NCI-H748 (cell line): Measurements from ENCODE around the gene MUC3A.
"Not testable (repeated sequence)": the region's sequence is repeated elsewhere in the genome, so short reads cannot be mapped to it uniquely, and the experiment has no call there.

ENCODE experiments used
- DNase-seq: peaks from one replicate; lab custom pipeline; 2025; ENCODE audit not compliant: unreplicated experiment; lab: John Stamatoyannopoulos, UW

MUC3A gene, protein sequence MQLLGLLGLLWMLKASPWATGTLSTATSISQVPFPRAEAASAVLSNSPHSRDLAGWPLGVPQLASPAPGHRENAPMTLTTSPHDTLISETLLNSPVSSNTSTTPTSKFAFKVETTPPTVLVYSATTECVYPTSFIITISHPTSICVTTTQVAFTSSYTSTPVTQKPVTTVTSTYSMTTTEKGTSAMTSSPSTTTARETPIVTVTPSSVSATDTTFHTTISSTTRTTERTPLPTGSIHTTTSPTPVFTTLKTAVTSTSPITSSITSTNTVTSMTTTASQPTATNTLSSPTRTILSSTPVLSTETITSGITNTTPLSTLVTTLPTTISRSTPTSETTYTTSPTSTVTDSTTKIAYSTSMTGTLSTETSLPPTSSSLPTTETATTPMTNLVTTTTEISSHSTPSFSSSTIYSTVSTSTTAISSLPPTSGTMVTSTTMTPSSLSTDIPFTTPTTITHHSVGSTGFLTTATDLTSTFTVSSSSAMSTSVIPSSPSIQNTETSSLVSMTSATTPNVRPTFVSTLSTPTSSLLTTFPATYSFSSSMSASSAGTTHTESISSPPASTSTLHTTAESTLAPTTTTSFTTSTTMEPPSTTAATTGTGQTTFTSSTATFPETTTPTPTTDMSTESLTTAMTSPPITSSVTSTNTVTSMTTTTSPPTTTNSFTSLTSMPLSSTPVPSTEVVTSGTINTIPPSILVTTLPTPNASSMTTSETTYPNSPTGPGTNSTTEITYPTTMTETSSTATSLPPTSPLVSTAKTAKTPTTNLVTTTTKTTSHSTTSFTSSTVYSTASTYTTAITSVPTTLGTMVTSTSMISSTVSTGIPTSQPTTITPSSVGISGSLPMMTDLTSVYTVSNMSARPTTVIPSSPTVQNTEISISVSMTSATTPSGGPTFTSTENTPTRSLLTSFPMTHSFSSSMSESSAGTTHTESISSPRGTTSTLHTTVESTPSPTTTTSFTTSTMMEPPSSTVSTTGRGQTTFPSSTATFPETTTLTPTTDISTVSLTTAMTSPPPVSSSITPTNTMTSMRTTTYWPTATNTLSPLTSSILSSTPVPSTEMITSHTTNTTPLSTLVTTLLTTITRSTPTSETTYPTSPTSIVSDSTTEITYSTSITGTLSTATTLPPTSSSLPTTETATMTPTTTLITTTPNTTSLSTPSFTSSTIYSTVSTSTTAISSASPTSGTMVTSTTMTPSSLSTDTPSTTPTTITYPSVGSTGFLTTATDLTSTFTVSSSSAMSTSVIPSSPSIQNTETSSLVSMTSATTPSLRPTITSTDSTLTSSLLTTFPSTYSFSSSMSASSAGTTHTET (N-terminal part only)

DNA sequence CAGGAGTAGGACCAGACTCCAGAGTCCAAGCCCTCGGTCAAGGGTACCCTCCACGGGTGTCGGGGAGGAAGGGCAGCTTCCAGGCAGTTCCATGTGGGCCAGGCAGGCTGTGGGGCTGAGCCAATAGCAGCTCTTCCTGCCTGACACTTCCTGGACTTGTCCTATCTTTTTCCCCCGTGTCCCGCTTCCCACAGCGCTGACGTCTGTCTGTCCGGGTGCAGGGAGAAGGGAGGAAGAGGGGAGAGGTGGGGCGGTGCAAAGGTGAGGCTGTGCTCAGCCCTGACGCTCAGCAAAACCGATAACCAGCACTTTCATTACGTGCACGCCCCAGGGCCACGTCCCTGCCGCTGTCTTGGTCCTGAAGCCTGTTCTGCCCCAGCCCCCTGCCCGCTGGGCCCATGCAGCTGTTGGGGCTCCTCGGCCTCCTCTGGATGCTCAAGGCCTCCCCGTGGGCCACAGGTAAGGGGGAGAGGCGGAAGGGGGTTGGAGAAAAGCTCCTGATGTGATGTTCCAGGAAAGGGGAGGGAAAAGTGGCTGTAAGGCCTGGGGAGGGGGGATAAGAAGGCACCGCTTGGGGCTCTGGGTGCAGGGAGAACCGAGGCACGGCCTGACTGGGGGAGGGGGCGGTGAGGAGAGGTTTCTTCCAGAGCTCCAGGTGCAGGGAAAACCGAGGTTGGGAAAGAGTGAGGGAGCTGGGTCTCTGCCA is at the start of gene MUC3A:
TSS of gene MUC3A (plus strand) at position 308 of the 706 bp plus-strand sequence. CDS start at position 399, 91 bp downstream.
- DNase-seq = no peak

DNA sequence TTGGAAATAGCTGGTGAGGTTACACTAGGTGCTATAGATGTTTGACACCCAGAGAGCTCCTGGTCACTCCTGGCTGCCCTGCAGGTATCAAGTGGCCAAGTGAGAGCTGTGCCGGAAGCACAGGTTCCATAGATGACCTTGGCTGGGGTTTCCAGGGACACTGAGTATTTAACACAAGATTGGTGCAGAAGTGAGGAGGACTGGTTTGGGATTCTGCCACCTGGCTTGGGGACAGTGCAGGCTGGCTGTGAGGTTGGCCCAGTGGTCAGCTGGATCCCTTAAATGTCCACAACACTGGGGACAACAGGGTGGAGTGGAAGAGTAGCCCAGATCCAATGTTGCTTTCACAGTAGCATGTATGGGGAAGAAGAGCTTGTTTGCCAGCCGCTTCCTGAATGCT is 48.4 kb upstream of the MUC3A start:
- no peak for DNase-seq

DNA sequence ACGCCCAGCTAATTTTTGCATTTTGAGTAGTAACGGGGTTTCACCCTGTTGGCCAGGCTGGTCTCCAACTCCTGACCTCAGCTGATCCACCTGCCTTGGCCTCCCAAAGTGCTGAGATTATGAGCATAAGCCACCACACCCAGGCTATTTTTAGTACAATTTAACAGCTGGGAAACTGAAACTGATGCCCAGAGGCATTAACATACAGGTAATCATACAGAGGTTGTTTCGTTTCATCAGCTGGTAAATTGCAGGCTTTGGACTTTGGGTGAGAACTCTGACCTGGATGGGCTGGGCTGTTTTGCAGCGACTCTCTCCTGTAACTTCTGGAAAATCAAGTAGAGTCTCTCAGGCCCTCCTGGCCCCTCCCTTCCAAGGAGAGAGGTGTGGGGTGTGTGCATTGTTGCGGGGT is 47.4 kb upstream of the MUC3A start:
- DNase-seq = peak; percentile 21

DNA sequence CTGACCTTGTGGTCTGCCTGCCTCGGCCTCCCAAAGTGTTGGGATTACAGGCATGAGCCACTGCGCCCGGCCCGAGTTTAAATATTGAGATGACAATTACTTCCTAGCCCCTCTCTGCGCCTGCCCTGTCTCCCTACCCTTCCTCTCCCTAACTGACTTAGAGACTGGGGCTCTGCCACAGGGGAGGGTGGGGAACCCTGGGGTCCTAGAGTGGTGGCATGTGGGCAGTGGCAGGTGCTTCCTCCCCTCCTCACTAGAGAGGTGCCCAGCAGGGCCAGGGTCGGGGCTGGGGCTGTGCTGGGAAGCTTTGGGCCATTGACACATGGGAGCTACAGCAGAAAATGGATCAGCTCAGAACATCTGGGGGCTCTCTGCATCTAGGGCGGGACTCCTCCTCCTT is 46.7 kb upstream of the MUC3A start:
- no peak for DNase-seq

DNA sequence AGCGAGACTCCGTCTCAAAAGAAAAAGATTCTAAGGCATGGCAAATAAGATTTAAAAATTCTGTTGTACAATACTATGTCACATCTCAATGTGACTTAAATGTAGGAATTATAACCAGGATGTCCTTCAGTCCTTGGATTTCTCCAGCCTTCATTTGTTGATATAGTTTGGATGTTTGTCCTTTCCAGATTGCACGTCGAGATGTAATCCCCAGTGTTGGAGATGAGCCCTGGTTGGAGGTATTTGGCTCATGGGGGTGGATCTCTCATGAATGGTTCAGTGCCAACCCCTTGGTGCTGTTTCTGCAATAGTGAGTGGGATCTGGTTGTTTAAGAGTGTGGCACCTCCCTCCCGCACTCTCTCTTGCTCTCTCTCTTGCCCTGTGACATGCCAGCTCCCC is 40.8 kb upstream of the MUC3A start:
- DNase-seq = no peak

DNA sequence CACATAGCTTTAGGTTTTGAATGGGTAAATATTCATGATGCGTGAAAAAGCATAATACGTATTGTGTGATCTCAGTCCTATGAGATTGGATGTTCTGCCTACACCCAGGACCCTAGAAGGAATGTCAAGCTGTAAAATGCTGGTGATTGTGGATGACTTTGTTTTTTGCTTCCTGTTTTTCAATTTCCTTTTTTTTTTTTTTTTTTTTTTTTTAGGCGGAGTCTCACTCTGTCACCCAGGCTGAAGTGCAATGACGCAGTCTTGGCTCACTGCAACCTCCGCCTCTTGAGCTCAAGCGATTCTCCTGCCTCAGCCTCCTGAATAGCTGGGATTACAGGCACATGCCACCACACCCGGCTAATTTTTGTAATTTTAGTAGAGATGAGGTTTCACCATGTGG is 38.9 kb upstream of the MUC3A start:
- DNase-seq = not testable (repeated sequence)

DNA sequence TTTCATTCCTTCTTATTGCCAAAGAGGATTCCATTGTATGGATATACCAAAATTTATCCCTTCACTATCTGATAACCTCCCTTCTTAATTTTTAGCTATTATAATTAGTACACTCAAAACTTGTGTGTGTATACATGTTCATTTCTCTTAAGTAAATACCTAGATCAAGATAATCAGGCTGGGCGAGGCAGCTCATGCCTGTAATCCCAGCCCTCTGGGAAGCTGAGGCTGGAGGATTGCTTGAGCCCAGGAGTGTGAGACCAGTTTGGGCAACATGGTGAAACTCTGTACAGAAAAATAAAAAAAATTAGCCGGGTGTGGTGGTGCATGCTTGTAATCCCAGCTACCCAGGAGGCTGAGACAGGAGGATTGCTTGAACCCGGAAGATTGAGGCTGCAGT is 37.9 kb upstream of the MUC3A start:
- DNase-seq = no peak

DNA sequence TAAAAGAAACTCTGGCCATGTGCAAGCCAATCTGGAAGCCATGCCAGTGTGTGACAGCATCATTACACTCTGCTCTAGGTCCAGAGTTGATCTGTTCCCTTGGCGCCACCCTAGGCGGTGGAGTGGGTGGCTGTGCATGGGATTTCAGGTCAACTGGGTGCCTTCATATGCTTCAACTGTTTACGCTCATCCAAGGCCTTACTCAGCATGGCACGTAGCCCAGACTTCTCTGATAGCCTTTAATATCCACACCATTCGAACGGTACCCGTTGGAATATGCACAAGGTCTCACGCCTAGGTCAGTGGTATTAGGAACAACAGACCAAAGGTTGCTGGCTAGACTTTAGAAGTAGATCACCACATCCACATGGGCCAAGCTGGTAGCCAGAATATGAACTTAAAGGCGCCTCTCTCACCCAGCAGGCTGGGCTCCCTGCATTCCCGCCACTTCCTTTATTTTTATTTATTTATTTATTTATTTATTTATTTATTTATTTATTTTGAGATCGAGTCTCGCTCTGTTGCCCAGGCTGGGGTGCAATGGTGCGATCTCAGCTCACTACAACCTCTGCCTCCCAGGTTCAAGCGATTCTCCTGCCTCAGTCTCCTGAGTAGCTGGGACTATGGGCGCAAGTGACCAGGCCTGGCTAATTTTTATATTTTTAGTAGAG is 35.0 kb upstream of the MUC3A start:
- DNase-seq = no peak

DNA sequence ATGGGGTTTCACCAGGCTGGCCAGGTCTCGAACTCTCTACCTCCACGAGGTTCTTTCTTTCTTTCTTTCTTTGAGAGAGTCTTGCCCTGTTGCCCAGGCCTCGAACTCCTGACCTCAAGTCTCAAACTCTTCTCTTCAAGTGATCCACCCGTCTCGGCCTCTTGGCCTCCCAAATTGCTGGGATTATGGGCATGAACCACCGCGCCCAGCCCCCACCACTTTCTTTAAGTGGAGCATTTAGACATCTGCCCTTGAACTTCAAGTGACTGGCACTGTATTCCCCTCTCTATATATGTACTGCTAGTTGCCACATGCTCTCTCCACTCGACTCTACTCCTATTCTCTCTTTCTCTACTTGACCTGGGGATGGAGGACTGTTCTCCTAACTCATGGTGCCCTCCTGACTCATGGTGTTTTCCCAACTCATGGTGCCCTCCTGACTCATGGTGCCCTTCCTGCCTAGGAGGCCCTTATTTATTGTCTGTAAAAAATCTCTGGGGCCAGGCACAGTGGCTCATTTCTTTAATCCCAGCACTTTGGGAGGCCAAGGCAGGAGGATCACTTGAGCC is 34.4 kb upstream of the MUC3A start:
- no peak for DNase-seq

DNA sequence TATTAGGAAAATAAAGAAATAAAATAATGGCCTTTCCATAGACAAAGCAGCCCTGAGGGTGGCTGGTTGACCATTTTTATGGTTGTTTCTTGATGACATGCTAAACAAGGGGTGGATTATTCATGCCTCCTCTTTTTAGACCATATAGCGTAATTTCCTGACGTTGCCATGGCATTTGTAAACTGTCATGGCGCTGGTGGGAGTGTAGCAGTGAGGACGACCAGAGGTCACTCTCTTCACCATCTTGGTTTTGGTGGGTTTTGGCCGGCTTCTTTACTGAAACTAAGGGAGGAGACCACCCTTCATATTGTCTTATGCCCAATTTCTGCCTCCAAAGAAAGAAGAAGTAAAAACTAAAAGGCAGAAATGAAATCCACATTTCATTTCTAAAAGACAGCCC is 30.0 kb upstream of the MUC3A start:
- not testable (repeated sequence) for DNase-seq

DNA sequence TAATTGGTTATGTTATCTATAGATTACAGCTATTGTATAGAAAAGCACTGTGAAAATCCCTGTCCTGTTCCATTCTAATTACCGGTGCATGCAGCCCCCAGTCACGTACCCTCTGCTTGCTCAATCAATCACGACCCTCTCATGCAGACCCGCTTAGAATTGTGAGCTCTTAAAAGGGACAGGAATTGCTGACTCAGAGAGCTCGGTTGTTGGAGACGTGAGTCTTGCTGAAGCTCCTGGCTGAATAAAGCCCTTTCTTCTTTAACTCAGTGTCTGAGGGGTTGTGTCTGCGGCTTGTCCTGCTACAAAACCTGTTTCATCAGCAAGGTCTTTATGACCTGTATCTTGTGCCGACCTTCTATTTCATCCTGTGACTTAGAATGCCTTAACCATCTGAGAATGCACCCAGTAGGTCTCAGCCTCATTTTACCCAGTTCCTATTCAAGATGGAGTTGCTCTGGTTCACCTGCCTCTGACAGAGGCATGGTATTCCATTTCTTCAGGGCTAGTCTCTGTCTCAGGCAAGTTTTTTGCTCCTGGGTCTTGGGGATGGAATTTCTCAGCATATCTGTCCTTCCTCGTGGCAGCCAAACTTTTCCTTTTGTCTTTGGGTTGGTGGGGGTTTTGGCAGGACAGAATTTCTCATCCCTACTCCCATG is 29.4 kb upstream of the MUC3A start:
- DNase-seq = not testable (repeated sequence)

DNA sequence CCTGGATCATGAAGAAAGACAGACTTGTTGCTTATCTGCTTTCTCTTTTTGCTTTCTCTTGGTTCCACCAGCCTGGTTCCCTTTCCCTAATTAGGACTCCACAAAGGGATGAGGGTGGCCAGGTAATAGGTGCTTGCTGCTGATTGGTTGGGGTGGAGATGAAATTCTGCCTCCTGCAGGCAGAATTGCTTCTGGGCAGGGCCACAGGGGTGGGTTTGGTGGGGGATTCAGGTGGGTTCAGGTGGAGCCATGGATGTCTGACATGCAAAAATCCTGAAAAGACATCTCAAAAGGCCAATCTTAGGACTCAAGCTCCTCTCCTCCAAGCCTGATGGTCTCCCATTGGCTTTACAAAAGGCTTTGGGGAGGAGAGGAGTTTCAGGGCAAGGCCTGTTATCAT is 28.3 kb upstream of the MUC3A start:
- no peak for DNase-seq

DNA sequence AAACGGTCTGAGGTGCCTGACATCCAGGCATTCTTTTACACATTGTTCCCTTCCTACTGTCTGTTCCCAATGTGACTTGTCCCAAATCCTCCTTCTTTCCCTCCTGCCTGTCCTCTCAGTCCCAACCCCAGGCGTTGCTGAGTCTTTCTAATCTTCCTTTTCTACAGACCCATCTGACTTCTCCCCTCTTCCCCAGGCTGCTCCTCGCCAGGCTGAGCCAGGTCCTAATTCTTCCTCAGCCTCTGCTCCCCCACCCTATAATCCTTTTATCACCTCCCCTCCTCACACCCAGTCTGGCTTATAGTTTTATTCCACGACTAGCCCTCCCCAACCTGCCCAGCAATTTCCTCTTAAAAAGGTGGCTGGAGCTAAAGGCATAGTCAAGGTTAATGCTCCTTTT is 25.7 kb upstream of the MUC3A start:
- not testable (repeated sequence) for DNase-seq

DNA sequence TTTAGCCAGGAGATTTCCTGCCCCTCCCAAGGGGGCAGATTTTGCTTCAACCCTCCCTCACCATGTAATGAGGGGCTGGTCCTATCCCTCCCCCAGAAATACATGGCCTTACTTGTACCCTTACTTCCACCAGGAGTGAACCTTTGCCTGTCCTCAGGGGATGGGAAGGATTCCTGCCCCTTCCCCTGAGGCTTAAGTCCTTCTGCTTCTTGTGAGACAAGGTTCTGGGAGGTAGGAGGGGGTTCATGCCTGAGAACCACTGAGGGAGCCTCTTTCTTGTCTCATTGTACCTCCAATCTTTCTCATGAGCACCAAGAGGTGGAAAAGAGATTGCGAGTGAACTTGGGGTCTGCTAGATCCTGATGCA is 19.5 kb upstream of the MUC3A start:
- no peak for DNase-seq

DNA sequence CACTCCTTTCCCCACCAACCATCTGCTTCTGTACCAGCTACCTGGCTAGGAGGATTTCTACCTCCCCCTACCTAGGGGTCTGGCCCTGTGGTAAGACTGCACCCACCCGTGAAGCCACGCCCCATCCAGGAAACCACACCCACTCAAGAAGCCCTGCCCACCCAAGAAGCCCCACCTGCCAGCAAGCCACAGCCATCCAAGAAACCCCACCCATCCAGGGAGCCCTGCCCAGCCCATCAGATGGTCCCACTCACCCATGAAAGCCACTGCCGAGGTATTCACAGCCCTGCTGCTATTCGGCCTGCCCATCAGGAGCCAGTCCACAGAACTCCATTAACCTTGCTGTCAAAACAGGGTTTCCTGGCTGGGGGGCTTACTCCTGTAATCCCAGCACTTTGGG is 15.6 kb upstream of the MUC3A start:
- no peak for DNase-seq

DNA sequence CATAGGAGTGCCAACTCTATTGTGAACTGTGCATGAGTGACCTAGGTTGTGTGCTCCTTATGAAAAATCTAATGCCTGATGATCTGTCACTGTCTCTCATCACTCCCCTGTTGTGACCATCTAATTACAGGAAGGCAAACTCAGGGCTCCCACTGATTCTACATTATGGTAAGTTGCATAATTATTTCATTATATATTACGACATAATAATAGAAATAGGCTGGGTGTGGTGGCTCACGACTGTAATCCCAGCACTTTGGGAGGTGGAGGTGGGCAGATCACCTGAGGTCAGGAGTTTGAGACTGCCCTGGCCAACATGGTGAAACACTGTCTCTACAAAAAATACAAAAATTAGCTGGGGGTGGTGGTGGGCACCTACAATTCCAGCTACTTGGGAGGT is 14.0 kb upstream of the MUC3A start:
- not testable (repeated sequence) for DNase-seq

DNA sequence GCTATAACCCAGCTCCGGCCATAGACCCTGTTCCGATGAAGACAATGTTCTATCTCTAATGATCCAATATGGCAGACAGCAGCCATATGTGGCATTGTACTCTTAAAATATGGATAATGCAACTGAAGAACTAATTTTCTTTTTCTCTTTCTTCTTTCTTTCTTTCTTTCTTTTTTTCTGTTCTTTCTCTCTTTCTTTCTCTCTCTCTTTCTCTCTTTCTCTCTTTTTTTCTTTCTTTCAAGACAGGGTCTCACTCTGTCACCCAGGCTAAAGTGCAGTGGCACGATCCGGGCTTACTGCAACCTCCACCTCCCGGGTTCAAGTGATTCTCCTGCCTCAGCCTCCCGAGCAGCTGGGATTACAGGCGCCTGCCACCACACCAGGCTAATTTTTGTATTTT is 13.2 kb upstream of the MUC3A start:
- not testable (repeated sequence) for DNase-seq

DNA sequence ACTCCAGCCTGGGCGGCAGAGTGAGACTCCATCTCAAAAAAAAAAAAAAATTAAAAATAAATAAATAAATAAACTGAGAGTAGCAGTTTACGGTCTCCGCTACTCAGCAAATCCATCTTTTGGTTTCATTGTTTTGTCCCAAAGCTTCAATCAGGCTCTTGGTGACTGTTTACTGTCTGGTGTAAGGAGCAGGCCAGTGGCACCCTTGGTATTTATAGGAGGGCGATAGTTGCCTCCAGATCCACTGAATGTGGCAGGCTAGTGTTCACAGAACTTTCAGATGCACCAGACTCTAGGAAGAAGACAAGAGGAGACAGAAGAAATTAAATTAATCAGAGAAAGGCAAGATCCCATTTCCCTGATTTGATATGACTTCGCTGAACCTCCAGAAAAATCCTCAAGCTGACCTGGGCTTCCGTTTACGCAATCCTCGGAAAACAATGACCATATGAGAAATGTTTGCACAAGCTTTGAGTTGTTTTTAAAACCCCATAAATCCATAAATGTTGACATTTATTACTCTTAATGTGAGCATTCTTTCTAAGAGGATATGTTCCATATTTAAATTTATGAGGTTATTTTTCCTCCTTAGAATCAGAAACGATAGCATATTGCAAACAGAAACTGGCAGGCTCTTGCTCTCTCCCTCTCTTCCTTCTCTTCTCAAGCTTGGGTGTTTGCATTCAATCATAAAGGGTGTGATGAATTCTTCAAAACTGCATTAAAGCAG is 7.1 kb upstream of the MUC3A start:
- no peak for DNase-seq

DNA sequence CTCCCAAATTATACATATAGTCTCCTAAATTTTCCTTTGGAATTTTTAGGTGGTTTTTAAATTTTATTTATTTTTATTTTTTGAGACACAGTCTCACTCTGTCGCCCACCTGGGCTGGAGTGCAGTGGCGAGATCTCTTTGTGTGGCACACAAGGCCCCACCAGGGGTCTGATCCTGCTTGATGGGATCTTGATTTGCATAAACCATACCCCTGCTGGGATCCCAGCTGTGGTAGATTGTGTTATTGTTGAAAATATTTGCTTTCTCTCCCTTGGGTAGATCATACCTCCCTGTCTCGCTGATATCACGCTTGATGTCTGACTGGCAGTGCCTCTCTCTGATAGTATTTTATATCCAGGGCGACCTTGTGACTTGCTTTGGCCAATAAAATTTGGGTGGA is 5.6 kb upstream of the MUC3A start:
- DNase-seq = no peak
